HEK293 (cell line): Measurements from ENCODE around the gene SLC11A2.

Source experiments
- CTCF ChIA-PET: fragments of 350-600 bp; formaldehyde crosslinking; extraction: SDS; loops from one replicate; lab custom pipeline; 2021; ENCODE audit warnings: antibody characterized with exemption; lab: Yijun Ruan, JAX
- POLR2A ChIA-PET: fragments of 300-600 bp; formaldehyde crosslinking; extraction: SDS; loops from one replicate; lab custom pipeline; 2020; ENCODE audit warnings: antibody characterized with exemption, inconsistent platforms; lab: Yijun Ruan, JAX
- H3K27ac ChIP-seq: fragments of 200-500 bp; sonication (Bioruptor generic); 2 replicates; pipeline ENCODE4 v1.5.1; 2014; ENCODE audit warnings: low read depth, low read length, control low read depth, inconsistent platforms; ENCODE audit errors: extremely low read depth
- H3K36me3 ChIP-seq, 2 experiments: fragments of 200-500 bp in 1 of 2; sonication (Bioruptor generic) in 1 of 2; 1 replicate in 1 of 2; 2 replicates in 1 of 2; pipeline ENCODE4 v1.5.1; 2014 to 2017; ENCODE audit warnings: inconsistent platforms in 2 of 2, low read length in 2 of 2; ENCODE audit not compliant: control insufficient read depth in 2 of 2, insufficient read depth in 1 of 2
- H3K4me1 ChIP-seq: fragments of 200-500 bp; sonication (Bioruptor generic); 2 replicates; pipeline ENCODE4 v1.5.1; 2014; ENCODE audit warnings: mild to moderate bottlenecking, low read length, inconsistent platforms; ENCODE audit not compliant: control insufficient read depth, insufficient read depth
- H3K4me3 ChIP-seq: 2 replicates; pipeline ENCODE4 v1.5.1; 2011; ENCODE audit warnings: low read depth, mild to moderate bottlenecking, control low read depth, low read length, moderate library complexity
- H3K9me3 ChIP-seq: fragments of 200-500 bp; sonication (Bioruptor generic); 2 replicates; pipeline ENCODE4 v1.5.1; 2014; ENCODE audit warnings: low read depth, low read length, inconsistent platforms; ENCODE audit not compliant: control insufficient read depth, insufficient read depth
- BCL11B ChIP-seq: fragments of 450-650 bp; formaldehyde crosslinking; IDR thresholded peaks from 2 replicates; pipeline ENCODE4 v1.5.1; 2016; ENCODE audit warnings: low read depth, missing biosample characterization, missing genetic modification characterization
- KLF1 ChIP-seq: fragments of 450-650 bp; formaldehyde crosslinking; IDR thresholded peaks from 2 replicates; pipeline ENCODE4 v1.5.1; 2016; ENCODE audit warnings: missing biosample characterization, missing genetic modification characterization
- ZIC2 ChIP-seq: fragments of 450-650 bp; formaldehyde crosslinking; IDR thresholded peaks from 2 replicates; pipeline ENCODE4 v1.5.1; 2016; ENCODE audit warnings: missing biosample characterization, missing genetic modification characterization
- ZNF112 ChIP-seq: fragments of 450-650 bp; formaldehyde crosslinking; IDR thresholded peaks from 2 replicates; pipeline ENCODE4 v1.5.0; 2017; ENCODE audit warnings: missing biosample characterization, missing genetic modification characterization
- ZNF157 ChIP-seq: fragments of 450-650 bp; formaldehyde crosslinking; IDR thresholded peaks from 2 replicates; pipeline ENCODE4 v1.5.1; 2016; ENCODE audit warnings: missing biosample characterization, missing genetic modification characterization
- ZNF394 ChIP-seq: fragments of 450-650 bp; formaldehyde crosslinking; IDR thresholded peaks from 2 replicates; pipeline ENCODE4 v1.5.1; 2016; ENCODE audit warnings: missing biosample characterization, missing genetic modification characterization, mild to moderate bottlenecking, moderate library complexity, borderline replicate concordance
- ZNF423 ChIP-seq: fragments of 450-650 bp; formaldehyde crosslinking; IDR thresholded peaks from 2 replicates; pipeline ENCODE4 v1.5.1; 2016; ENCODE audit warnings: missing biosample characterization, missing genetic modification characterization
- ZNF501 ChIP-seq: fragments of 450-650 bp; formaldehyde crosslinking; IDR thresholded peaks from 2 replicates; pipeline ENCODE4 v1.5.1; 2016; ENCODE audit warnings: missing biosample characterization, missing genetic modification characterization
- ZNF560 ChIP-seq: fragments of 450-650 bp; formaldehyde crosslinking; IDR thresholded peaks from 2 replicates; pipeline ENCODE4 v1.5.1; 2017; ENCODE audit warnings: missing biosample characterization, missing genetic modification characterization, borderline replicate concordance
- ZNF571 ChIP-seq: fragments of 450-650 bp; formaldehyde crosslinking; IDR thresholded peaks from 2 replicates; pipeline ENCODE4 v1.5.0; 2017; ENCODE audit warnings: missing biosample characterization, missing genetic modification characterization
- ZNF654 ChIP-seq: fragments of 450-650 bp; formaldehyde crosslinking; IDR thresholded peaks from 2 replicates; pipeline ENCODE4 v1.5.1; 2016; ENCODE audit warnings: low read depth, missing biosample characterization, missing genetic modification characterization
- ZNF768 ChIP-seq: fragments of 450-650 bp; formaldehyde crosslinking; IDR thresholded peaks from 2 replicates; pipeline ENCODE4 v1.5.1; 2018; ENCODE audit warnings: missing biosample characterization, mild to moderate bottlenecking, missing genetic modification characterization
- ZNF830 ChIP-seq: fragments of 450-650 bp; IDR thresholded peaks from 2 replicates; pipeline ENCODE4 v1.5.0; 2018; ENCODE audit warnings: missing biosample characterization, missing genetic modification characterization, low read depth, mild to moderate bottlenecking, moderate library complexity
- ZSCAN30 ChIP-seq: fragments of 450-650 bp; IDR thresholded peaks from 2 replicates; pipeline ENCODE4 v1.5.1; 2018; ENCODE audit warnings: missing biosample characterization, mild to moderate bottlenecking, missing genetic modification characterization, moderate library complexity
- TF ChIP-seq, protein P1 (sequence below): fragments of 450-650 bp; formaldehyde crosslinking; IDR thresholded peaks from 2 replicates; pipeline ENCODE4 v1.5.1; 2016; ENCODE audit warnings: missing biosample characterization, missing genetic modification characterization, borderline replicate concordance
- TF ChIP-seq, protein P2 (sequence below): fragments of 450-650 bp; formaldehyde crosslinking; IDR thresholded peaks from 2 replicates; pipeline ENCODE4 v1.5.1; 2016; ENCODE audit warnings: missing biosample characterization, missing genetic modification characterization, borderline replicate concordance
- TF ChIP-seq, protein P3 (sequence below): sonication (generic); formaldehyde crosslinking; IDR thresholded peaks from 2 replicates; pipeline ENCODE4 v1.8.1; 2022; ENCODE audit warnings: mild to moderate bottlenecking, moderate library complexity, missing genetic modification reagents
- TF ChIP-seq, protein P4 (sequence below): fragments of 450-650 bp; IDR thresholded peaks from 2 replicates; pipeline ENCODE4 v1.5.1; 2018; ENCODE audit warnings: missing biosample characterization, mild to moderate bottlenecking, missing genetic modification characterization
- TF ChIP-seq, protein P5 (sequence below): fragments of 450-650 bp; formaldehyde crosslinking; IDR thresholded peaks from 2 replicates; pipeline ENCODE4 v1.5.1; 2016; ENCODE audit warnings: missing biosample characterization, missing genetic modification characterization
- TF ChIP-seq, protein P6 (sequence below): fragments of 450-650 bp; formaldehyde crosslinking; IDR thresholded peaks from 2 replicates; pipeline ENCODE4 v1.5.1; 2016; ENCODE audit warnings: missing biosample characterization, missing genetic modification characterization

The SLC11A2 gene

DNA sequence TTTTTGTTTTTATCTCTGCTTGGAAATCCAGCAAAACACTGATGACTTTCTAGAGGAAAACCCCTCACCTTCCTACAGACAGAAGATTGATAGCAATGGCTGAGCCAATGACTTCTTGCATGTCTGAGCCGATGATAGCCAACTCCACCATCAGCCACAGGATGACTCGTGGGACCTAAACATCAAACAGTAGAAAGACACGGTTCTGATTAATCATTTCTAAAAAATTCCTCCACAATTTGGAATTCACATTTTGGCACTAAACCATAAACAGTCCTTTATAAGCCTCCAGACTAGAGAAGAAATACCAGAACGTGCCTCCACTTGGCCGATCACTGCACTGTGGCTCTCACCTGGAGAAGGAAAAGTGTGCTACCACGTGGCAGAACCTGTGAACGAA is 25.9 kb downstream of the SLC11A2 start (continued):
- TF ChIP-seq, protein P1, sequence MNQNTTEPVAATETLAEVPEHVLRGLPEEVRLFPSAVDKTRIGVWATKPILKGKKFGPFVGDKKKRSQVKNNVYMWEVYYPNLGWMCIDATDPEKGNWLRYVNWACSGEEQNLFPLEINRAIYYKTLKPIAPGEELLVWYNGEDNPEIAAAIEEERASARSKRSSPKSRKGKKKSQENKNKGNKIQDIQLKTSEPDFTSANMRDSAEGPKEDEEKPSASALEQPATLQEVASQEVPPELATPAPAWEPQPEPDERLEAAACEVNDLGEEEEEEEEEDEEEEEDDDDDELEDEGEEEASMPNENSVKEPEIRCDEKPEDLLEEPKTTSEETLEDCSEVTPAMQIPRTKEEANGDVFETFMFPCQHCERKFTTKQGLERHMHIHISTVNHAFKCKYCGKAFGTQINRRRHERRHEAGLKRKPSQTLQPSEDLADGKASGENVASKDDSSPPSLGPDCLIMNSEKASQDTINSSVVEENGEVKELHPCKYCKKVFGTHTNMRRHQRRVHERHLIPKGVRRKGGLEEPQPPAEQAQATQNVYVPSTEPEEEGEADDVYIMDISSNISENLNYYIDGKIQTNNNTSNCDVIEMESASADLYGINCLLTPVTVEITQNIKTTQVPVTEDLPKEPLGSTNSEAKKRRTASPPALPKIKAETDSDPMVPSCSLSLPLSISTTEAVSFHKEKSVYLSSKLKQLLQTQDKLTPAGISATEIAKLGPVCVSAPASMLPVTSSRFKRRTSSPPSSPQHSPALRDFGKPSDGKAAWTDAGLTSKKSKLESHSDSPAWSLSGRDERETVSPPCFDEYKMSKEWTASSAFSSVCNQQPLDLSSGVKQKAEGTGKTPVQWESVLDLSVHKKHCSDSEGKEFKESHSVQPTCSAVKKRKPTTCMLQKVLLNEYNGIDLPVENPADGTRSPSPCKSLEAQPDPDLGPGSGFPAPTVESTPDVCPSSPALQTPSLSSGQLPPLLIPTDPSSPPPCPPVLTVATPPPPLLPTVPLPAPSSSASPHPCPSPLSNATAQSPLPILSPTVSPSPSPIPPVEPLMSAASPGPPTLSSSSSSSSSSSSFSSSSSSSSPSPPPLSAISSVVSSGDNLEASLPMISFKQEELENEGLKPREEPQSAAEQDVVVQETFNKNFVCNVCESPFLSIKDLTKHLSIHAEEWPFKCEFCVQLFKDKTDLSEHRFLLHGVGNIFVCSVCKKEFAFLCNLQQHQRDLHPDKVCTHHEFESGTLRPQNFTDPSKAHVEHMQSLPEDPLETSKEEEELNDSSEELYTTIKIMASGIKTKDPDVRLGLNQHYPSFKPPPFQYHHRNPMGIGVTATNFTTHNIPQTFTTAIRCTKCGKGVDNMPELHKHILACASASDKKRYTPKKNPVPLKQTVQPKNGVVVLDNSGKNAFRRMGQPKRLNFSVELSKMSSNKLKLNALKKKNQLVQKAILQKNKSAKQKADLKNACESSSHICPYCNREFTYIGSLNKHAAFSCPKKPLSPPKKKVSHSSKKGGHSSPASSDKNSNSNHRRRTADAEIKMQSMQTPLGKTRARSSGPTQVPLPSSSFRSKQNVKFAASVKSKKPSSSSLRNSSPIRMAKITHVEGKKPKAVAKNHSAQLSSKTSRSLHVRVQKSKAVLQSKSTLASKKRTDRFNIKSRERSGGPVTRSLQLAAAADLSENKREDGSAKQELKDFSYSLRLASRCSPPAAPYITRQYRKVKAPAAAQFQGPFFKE (tag by site-specific recombination), result no peak
- TF ChIP-seq, protein P2, sequence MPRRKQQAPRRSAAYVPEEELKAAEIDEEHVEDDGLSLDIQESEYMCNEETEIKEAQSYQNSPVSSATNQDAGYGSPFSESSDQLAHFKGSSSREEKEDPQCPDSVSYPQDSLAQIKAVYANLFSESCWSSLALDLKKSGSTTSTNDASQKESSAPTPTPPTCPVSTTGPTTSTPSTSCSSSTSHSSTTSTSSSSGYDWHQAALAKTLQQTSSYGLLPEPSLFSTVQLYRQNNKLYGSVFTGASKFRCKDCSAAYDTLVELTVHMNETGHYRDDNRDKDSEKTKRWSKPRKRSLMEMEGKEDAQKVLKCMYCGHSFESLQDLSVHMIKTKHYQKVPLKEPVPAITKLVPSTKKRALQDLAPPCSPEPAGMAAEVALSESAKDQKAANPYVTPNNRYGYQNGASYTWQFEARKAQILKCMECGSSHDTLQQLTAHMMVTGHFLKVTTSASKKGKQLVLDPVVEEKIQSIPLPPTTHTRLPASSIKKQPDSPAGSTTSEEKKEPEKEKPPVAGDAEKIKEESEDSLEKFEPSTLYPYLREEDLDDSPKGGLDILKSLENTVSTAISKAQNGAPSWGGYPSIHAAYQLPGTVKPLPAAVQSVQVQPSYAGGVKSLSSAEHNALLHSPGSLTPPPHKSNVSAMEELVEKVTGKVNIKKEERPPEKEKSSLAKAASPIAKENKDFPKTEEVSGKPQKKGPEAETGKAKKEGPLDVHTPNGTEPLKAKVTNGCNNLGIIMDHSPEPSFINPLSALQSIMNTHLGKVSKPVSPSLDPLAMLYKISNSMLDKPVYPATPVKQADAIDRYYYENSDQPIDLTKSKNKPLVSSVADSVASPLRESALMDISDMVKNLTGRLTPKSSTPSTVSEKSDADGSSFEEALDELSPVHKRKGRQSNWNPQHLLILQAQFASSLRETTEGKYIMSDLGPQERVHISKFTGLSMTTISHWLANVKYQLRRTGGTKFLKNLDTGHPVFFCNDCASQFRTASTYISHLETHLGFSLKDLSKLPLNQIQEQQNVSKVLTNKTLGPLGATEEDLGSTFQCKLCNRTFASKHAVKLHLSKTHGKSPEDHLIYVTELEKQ (tag by site-specific recombination), result no peak
- TF ChIP-seq, protein P3, sequence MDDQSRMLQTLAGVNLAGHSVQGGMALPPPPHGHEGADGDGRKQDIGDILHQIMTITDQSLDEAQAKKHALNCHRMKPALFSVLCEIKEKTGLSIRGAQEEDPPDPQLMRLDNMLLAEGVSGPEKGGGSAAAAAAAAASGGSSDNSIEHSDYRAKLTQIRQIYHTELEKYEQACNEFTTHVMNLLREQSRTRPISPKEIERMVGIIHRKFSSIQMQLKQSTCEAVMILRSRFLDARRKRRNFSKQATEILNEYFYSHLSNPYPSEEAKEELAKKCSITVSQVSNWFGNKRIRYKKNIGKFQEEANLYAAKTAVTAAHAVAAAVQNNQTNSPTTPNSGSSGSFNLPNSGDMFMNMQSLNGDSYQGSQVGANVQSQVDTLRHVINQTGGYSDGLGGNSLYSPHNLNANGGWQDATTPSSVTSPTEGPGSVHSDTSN (CRISPR knock-in tag), result no peak
- no peak for TF ChIP-seq ZNF560
- no peak for TF ChIP-seq ZNF654 (tag by site-specific recombination)
- no peak for TF ChIP-seq ZNF157 (tag by site-specific recombination)
- TF ChIP-seq BCL11B (tag by site-specific recombination), result no peak
- no peak for TF ChIP-seq ZIC2 (tag by site-specific recombination)
- TF ChIP-seq ZNF830 (tag by site-specific recombination), result no peak

DNA sequence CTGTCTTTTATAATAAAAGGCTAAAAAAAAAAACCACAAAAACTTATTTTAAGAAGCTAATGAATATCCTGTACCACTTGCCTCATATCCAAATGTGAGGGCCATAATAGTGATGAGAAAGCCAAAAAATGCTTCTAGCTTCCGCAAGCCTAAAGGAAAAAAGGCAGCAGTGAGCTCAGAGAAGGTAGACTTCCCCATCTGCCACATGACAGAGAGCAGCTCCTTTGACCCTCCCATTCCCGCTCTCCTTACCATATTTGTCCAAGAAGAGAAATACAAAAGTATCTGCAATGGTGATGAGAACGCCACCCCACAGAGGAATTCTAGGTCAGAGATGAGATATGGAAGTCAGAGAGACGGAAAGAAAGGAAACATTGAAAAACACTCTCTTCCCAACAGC is 27.1 kb downstream of the SLC11A2 start:
- Histone ChIP-seq H3K4me3 (no peak overlapping the region), H3K36me3 (peaks cover 35 to 70% of the 10 kb centered on the region in 2 experiments), H3K27ac (no peak overlapping the region), H3K9me3 (no peaks in the 10 kb centered on the region), H3K4me1 (no peaks in the 10 kb centered on the region)
- CTCF ChIA-PET, result interaction anchor here (1.0 kb wide), 1 partner anchor 13 kb away, joined by 9 read pairs; no protein-coding TSS in a partner anchor
- POLR2A ChIA-PET, result no interaction called here
- no peak for TF ChIP-seq KLF1 (tag by site-specific recombination)
- TF ChIP-seq ZNF501 (tag by site-specific recombination), result no peak
- TF ChIP-seq, protein P4, sequence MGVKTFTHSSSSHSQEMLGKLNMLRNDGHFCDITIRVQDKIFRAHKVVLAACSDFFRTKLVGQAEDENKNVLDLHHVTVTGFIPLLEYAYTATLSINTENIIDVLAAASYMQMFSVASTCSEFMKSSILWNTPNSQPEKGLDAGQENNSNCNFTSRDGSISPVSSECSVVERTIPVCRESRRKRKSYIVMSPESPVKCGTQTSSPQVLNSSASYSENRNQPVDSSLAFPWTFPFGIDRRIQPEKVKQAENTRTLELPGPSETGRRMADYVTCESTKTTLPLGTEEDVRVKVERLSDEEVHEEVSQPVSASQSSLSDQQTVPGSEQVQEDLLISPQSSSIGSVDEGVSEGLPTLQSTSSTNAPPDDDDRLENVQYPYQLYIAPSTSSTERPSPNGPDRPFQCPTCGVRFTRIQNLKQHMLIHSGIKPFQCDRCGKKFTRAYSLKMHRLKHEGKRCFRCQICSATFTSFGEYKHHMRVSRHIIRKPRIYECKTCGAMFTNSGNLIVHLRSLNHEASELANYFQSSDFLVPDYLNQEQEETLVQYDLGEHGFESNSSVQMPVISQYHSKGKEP (tag by site-specific recombination), result no peak
- TF ChIP-seq ZSCAN30, result no peak
- no peak for TF ChIP-seq ZNF768 (tag by site-specific recombination)
- TF ChIP-seq, protein P5, sequence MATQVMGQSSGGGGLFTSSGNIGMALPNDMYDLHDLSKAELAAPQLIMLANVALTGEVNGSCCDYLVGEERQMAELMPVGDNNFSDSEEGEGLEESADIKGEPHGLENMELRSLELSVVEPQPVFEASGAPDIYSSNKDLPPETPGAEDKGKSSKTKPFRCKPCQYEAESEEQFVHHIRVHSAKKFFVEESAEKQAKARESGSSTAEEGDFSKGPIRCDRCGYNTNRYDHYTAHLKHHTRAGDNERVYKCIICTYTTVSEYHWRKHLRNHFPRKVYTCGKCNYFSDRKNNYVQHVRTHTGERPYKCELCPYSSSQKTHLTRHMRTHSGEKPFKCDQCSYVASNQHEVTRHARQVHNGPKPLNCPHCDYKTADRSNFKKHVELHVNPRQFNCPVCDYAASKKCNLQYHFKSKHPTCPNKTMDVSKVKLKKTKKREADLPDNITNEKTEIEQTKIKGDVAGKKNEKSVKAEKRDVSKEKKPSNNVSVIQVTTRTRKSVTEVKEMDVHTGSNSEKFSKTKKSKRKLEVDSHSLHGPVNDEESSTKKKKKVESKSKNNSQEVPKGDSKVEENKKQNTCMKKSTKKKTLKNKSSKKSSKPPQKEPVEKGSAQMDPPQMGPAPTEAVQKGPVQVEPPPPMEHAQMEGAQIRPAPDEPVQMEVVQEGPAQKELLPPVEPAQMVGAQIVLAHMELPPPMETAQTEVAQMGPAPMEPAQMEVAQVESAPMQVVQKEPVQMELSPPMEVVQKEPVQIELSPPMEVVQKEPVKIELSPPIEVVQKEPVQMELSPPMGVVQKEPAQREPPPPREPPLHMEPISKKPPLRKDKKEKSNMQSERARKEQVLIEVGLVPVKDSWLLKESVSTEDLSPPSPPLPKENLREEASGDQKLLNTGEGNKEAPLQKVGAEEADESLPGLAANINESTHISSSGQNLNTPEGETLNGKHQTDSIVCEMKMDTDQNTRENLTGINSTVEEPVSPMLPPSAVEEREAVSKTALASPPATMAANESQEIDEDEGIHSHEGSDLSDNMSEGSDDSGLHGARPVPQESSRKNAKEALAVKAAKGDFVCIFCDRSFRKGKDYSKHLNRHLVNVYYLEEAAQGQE, result no peak
- no peak for TF ChIP-seq ZNF571
- TF ChIP-seq, protein P6, sequence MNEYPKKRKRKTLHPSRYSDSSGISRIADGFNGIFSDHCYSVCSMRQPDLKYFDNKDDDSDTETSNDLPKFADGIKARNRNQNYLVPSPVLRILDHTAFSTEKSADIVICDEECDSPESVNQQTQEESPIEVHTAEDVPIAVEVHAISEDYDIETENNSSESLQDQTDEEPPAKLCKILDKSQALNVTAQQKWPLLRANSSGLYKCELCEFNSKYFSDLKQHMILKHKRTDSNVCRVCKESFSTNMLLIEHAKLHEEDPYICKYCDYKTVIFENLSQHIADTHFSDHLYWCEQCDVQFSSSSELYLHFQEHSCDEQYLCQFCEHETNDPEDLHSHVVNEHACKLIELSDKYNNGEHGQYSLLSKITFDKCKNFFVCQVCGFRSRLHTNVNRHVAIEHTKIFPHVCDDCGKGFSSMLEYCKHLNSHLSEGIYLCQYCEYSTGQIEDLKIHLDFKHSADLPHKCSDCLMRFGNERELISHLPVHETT (tag by site-specific recombination), result no peak
- no peak for TF ChIP-seq ZNF394
- no peak for TF ChIP-seq ZNF112 (tag by site-specific recombination)
- TF ChIP-seq ZNF423, result no peak
